Colonic mucosa (tissue), 4 donors: ENCODE measurements around the gene GATA5. TPM values are rescaled to one million over a fixed set of nuclear protein-coding genes. Genes with fewer than 3 reads are reported as not detected.
A peak's percentile ranks its signal among the peaks of the same experiment; 100 is the strongest.

Source experiments
- DNase-seq: peaks from one replicate; pipeline ENCODE4 v3.0.0-alpha.2; 2020
- H3K27ac ChIP-seq: fragments of 200-600 bp; one replicate; pipeline ENCODE4 v1.8.0; 2021
- H3K27me3 ChIP-seq: fragments of 200-600 bp; one replicate; pipeline ENCODE4 v1.8.0; 2021
- H3K36me3 ChIP-seq: fragments of 200-600 bp; one replicate; pipeline ENCODE4 v1.8.0; 2021
- H3K4me1 ChIP-seq: fragments of 200-600 bp; one replicate; pipeline ENCODE4 v1.8.0; 2021; ENCODE audit warnings: mild to moderate bottlenecking
- H3K4me3 ChIP-seq: fragments of 200-600 bp; one replicate; pipeline ENCODE4 v1.8.0; 2021
- H3K9ac ChIP-seq, 2 donors: one replicate each; pipeline ENCODE4 v1.7.0; 2013; ENCODE audit warnings: control low read depth in 2 of 2, low read depth in 2 of 2, low read length in 2 of 2
- H3K9me3 ChIP-seq: fragments of 200-600 bp; one replicate; pipeline ENCODE4 v1.8.0; 2021
- CTCF ChIP-seq: fragments of 200-600 bp; IDR thresholded peaks from one replicate; pipeline ENCODE4 v1.8.0; 2022; ENCODE audit warnings: antibody characterized with exemption, mild to moderate bottlenecking
- intact Hi-C: fragments of 100-400 bp; cut with DNase I; formaldehyde crosslinking; loops from one replicate; pipeline ENCODE4 v1.14.1; 2022
- total RNA-seq, 2 donors: library from RNA; stranded (reverse); fragmentation: NEBNext Ultra II Directional in 1 of 2; extraction: Animal tissue kit (Norgen Biotek cat#: 25700) in 1 of 2; gene quantifications; one replicate each; pipeline ENCODE4 v1.2.1, GENCODE V29; 2021
- donor health status: healthy.
- donor health status: DM: no; HTN: no; CAD: no.
- donor health status: DM: no; HTN: no; CAD: no.

The GATA5 gene
- total RNA-seq, 2 donors from 2014 or later = 0.10 TPM; not detected in 1

GRCh38 chr20:62451156-62451767 lies 24.5 kb downstream of the GATA5 start:
- Histone ChIP-seq H3K4me3 (no peak overlapping the region), H3K9ac (no peak overlapping the region), H3K27ac (no peak overlapping the region), H3K36me3 (no peaks in the 10 kb centered on the region), H3K9me3 (no peaks in the 10 kb centered on the region), H3K4me1 (no peaks in the 10 kb centered on the region), H3K27me3 (no peaks in the 10 kb centered on the region)
- intact Hi-C loops = no loop called here
- no peak for DNase-seq
- no peak for TF ChIP-seq CTCF

GRCh38 chr20:62449951-62450691 lies 25.7 kb downstream of the GATA5 start:
- Histone ChIP-seq H3K9ac (no peak overlapping the region), H3K4me1 (no peaks in the 10 kb centered on the region), H3K4me3 (no peak overlapping the region), H3K36me3 (no peaks in the 10 kb centered on the region), H3K27ac (no peak overlapping the region), H3K27me3 (no peaks in the 10 kb centered on the region), H3K9me3 (no peaks in the 10 kb centered on the region)
- intact Hi-C loops = no loop called here
- TF ChIP-seq CTCF = peak; percentile 26
- peak; percentile 26 for DNase-seq

DNA sequence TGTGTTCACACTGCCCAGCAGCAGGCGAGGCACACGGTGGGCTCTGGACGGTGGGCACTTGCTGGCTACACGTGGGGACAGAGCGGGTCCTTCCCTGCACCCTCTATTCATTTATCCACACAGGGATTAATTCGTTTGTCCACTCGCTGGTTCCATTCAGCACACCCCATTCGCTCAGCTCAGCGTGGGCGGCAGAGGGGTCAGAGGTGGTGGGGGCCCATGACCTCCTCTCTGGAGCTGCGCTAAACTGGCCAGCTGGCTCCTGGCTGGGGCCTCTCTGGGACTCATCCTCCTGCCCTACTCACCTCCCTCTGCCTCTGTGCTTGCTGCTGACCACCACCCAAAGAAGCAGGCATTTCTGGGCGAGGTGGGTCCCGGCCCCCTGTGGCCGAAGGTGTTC lies 27.0 kb downstream of the GATA5 start:
- Histone ChIP-seq H3K9ac (no peak overlapping the region), H3K36me3 (no peaks in the 10 kb centered on the region), H3K4me1 (no peaks in the 10 kb centered on the region), H3K9me3 (no peaks in the 10 kb centered on the region), H3K4me3 (no peak overlapping the region), H3K27me3 (no peaks in the 10 kb centered on the region), H3K27ac (no peak overlapping the region)
- DNase-seq = no peak
- TF ChIP-seq CTCF = no peak
- intact Hi-C loops = no loop called here

DNA sequence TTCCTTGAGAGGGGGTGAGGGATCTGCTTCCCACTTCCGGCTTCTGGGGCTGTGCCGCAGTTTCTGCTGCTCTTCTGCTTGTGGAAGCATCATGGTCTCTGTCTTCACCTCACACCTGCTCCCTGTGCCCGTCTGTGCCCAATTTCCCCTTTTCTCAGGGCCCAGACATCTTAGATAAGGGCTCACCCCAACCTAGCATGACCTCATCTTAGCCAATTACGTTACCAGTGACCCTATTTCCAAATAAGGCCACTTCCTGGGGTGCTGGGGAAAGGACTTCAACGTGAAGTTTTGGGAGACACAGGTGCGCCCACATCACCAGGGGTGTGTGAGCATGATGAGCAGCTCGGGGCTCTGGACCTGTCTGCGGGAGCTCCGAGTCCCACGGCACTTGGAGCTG lies 27.8 kb downstream of the GATA5 start:
- intact Hi-C loops = no loop called here
- H3K4me3 ChIP-seq = no peak overlapping the region
- H3K9ac ChIP-seq = no peak overlapping the region
- DNase-seq = no peak
- no peaks in the 10 kb centered on the region for H3K4me1 ChIP-seq
- H3K36me3 ChIP-seq = no peaks in the 10 kb centered on the region
- H3K9me3 ChIP-seq = no peaks in the 10 kb centered on the region
- no peak overlapping the region for H3K27ac ChIP-seq
- TF ChIP-seq CTCF = no peak
- H3K27me3 ChIP-seq = no peaks in the 10 kb centered on the region

DNA sequence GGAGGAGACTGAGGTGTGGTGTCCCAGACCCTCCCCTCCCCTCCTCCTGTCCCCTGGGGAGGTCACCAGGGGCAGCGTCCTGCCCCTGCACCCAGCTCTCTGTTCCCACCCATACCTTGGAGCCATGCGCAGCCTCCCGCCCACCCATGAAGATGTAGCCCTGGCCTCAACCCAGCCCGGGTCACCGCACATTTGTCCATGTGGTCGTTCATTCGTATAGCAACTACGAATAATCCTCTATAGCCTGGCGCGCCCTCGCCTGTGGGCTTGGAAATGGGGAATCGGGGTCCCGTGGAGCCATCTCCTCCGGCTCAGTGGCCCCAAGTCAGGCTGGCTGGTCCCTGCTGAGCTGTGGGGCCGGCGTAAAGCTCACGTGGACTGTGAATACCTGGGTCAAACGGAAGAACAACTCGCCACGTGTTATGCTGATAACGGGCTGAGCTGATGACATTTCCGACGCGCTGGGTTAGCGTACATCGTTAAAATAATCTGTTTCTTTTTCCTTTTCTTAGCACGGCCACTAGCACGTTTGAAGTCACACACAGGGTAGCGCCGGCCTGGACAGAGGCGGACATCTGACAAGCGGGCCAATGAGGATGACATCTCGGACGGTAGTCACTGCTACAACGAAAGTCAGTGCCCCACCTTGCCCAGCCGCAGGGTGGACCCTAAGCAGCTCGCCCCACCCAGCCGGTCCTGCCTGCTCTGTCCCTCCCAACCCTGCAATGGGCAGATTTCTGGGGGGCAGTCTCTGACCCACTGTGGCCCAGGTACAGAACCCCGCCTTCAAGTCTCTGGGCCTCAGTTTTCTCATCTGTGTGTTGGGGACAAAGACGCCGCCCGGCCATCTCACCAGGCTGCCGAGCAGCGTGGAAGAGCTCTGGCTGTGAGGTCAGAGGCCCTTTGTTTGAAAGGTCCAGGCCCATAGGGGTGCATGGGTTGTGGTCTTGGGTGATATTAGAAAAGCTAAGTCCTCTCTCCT lies 28.6 kb downstream of the GATA5 start:
- intact Hi-C loops = no loop called here
- no peak overlapping the region for H3K27ac ChIP-seq
- H3K9ac ChIP-seq = no peak overlapping the region
- no peak overlapping the region for H3K4me3 ChIP-seq
- no peak for DNase-seq
- TF ChIP-seq CTCF = no peak
- H3K27me3 ChIP-seq = no peaks in the 10 kb centered on the region
- H3K9me3 ChIP-seq = no peaks in the 10 kb centered on the region
- no peaks in the 10 kb centered on the region for H3K4me1 ChIP-seq
- H3K36me3 ChIP-seq = no peaks in the 10 kb centered on the region
